K562 (cell line): ENCODE results near the gene DIS3L2. TPM values are rescaled to one million over a fixed set of nuclear protein-coding genes. Genes with fewer than 3 reads are reported as not detected.

Source experiments
- ATAC-seq: fragments of 200-7000 bp; cut with Tn5 transposase; 3 replicates; pipeline ENCODE4 v1.9.1; 2020; ENCODE audit warnings: moderate library complexity
- BruUV-seq: library from RNA; stranded (reverse); fragments of 400-500 nt; replicated peaks from 2 replicates; lab custom pipeline; 2021; lab: Mats Ljungman, UMichigan
- CTCF ChIA-PET: fragments of 300-600 bp; formaldehyde crosslinking; extraction: SDS; loops from one replicate; lab custom pipeline; 2021; ENCODE audit warnings: low intra/inter-chr PET ratio; lab: Yijun Ruan, JAX
- POLR2A ChIA-PET: fragments of 300-600, 350-650 bp; sonication (Branson Sonifier 250); formaldehyde crosslinking; extraction: SDS; loops from one replicate; lab custom pipeline; 2021; ENCODE audit warnings: antibody characterized with exemption, inconsistent platforms; lab: Yijun Ruan, JAX
- DNase-seq, 4 experiments: peaks; one replicate each; pipeline versions ENCODE4 v3.0.0 to v3.0.0-alpha.2; 2011 to 2018; ENCODE audit warnings: low spot score in 3 of 4, mixed read lengths in 3 of 4; ENCODE audit errors: extremely low read depth in 1 of 4
- FAIRE-seq: peaks from 2 replicates; lab custom pipeline; 2011; peaks lifted over from hg19 to GRCh38; lab: Jason Lieb, UNC
- H2AFZ ChIP-seq: 2 replicates; pipeline ENCODE4 v1.6.0; 2011; ENCODE audit warnings: low read depth, low read length, control low read depth, inconsistent platforms
- H3K27ac ChIP-seq: fragments of 200-600 bp; 3 replicates; pipeline ENCODE4 v1.8.0; 2011; ENCODE audit warnings: low read depth, mild to moderate bottlenecking, control low read depth, inconsistent platforms, low read length, moderate library complexity, mixed read lengths; ENCODE audit errors: extremely low read depth
- H3K27me3 ChIP-seq, 2 experiments: fragments of 300-600 bp in 1 of 2; 2 replicates in 1 of 2; 3 replicates in 1 of 2; pipeline versions ENCODE4 v1.6.0 to v1.8.0; 2011; ENCODE audit warnings: inconsistent platforms in 2 of 2, low read length in 2 of 2, mild to moderate bottlenecking in 1 of 2, mixed read lengths in 1 of 2, moderate library complexity in 1 of 2; ENCODE audit not compliant: control insufficient read depth in 2 of 2, insufficient read depth in 2 of 2
- H3K36me3 ChIP-seq: fragments of 300-600 bp; 3 replicates; pipeline ENCODE4 v1.8.0; 2011; ENCODE audit warnings: mild to moderate bottlenecking, low read length, inconsistent platforms; ENCODE audit not compliant: control insufficient read depth, insufficient read depth
- H3K4me1 ChIP-seq, 2 experiments: fragments of 200-600 bp in 1 of 2; replicated peaks in 1 of 2; 2 replicates in 1 of 2; 3 replicates in 1 of 2; pipeline versions ENCODE4 v1.5.1 to v1.8.0; 2011; ENCODE audit warnings: inconsistent platforms in 2 of 2, low read length in 2 of 2, mild to moderate bottlenecking in 1 of 2, mixed read lengths in 1 of 2, moderate library complexity in 1 of 2; ENCODE audit not compliant: control insufficient read depth in 2 of 2, insufficient read depth in 2 of 2
- H3K4me2 ChIP-seq: 2 replicates; pipeline ENCODE4 v1.6.1; 2011; ENCODE audit warnings: low read length, control low read depth, inconsistent platforms, mixed read lengths; ENCODE audit not compliant: insufficient read depth
- H3K4me3 ChIP-seq: fragments of 200-600 bp; sonication (generic), shearing (Covaris generic); 2 replicates; pipeline ENCODE4 v1.5.1; 2016; ENCODE audit warnings: control low read depth, inconsistent platforms
- H3K79me2 ChIP-seq: fragments of 200-600 bp; 3 replicates; pipeline ENCODE4 v1.8.0; 2011; ENCODE audit warnings: low read length, inconsistent platforms; ENCODE audit not compliant: control insufficient read depth, insufficient read depth
- H3K9ac ChIP-seq, 2 experiments: 2 replicates each; pipeline versions ENCODE4 v1.6.0 to v1.6.1; 2011; ENCODE audit warnings: low read depth in 2 of 2, low read length in 2 of 2, control low read depth in 1 of 2, inconsistent platforms in 1 of 2, mild to moderate bottlenecking in 1 of 2, mixed read lengths in 1 of 2; ENCODE audit not compliant: insufficient read depth in 1 of 2
- H3K9me1 ChIP-seq: one replicate; pipeline ENCODE4 v1.6.0; 2011; ENCODE audit warnings: inconsistent platforms, mild to moderate bottlenecking, low read length, moderate library complexity; ENCODE audit not compliant: control insufficient read depth, insufficient read depth
- H3K9me3 ChIP-seq: replicated peaks from 2 replicates; pipeline ENCODE4 v1.5.1; 2011; ENCODE audit warnings: low read depth, low read length, inconsistent platforms; ENCODE audit not compliant: control insufficient read depth, insufficient read depth
- H4K20me1 ChIP-seq: replicated peaks from 2 replicates; pipeline ENCODE4 v1.6.1; 2011; ENCODE audit warnings: low read length, inconsistent platforms, mixed read lengths; ENCODE audit not compliant: control insufficient read depth, insufficient read depth
- CEBPZ ChIP-seq: fragments of 150-350 bp; IDR thresholded peaks from 2 replicates; pipeline ENCODE4 v1.6.1; 2014; ENCODE audit warnings: low read depth, mild to moderate bottlenecking, low read length, borderline replicate concordance
- CTCF ChIP-seq, 3 experiments: IDR thresholded peaks in 2 of 3; conservative IDR thresholded peaks in 1 of 3; 2 replicates each; pipeline ENCODE4 v1.5.1; 2011 to 2012; ENCODE audit warnings: low read length in 3 of 3, mild to moderate bottlenecking in 3 of 3, control low read depth in 2 of 3, improper control_type of control experiment in 1 of 3, inconsistent platforms in 1 of 3, low read depth in 1 of 3, mixed read lengths in 1 of 3, moderate library complexity in 1 of 3; ENCODE audit not compliant: insufficient read depth in 2 of 3
- ETV1 ChIP-seq: fragments of 450-650 bp; conservative IDR thresholded peaks from 2 replicates; pipeline ENCODE4 v1.6.1; 2016; ENCODE audit warnings: missing genetic modification characterization, control low read depth, low read depth, missing compliant biosample characterization
- GABPA ChIP-seq: fragments of 200-800 bp; sonication (Bioruptor generic); conservative IDR thresholded peaks from 2 replicates; pipeline ENCODE4 v1.6.1; 2016; ENCODE audit warnings: low read depth, missing genetic modification characterization, missing compliant biosample characterization
- HES1 ChIP-seq: fragments of 450-650 bp; IDR thresholded peaks from 2 replicates; pipeline ENCODE4 v1.6.1; 2016; ENCODE audit warnings: low read depth, mild to moderate bottlenecking, moderate library complexity
- HMGXB4 ChIP-seq: sonication (generic); formaldehyde crosslinking; IDR thresholded peaks from 2 replicates; pipeline ENCODE4 v1.8.1; 2023; ENCODE audit warnings: mild to moderate bottlenecking, missing genetic modification reagents
- ILF3 ChIP-seq: fragments of 450-650 bp; IDR thresholded peaks from 2 replicates; pipeline ENCODE4 v1.6.1; 2018; ENCODE audit warnings: antibody characterized with exemption, mild to moderate bottlenecking, moderate library complexity, borderline replicate concordance
- KDM2B ChIP-seq: fragments of 250-450 bp; sonication (Bioruptor Pico); IDR thresholded peaks from 2 replicates; pipeline ENCODE4 v1.8.0; 2021; ENCODE audit warnings: mild to moderate bottlenecking, moderate library complexity
- KDM4B ChIP-seq, 2 experiments: fragments of 450-650 bp in 1 of 2; sonication (generic) in 1 of 2; IDR thresholded peaks; 2 replicates each; pipeline ENCODE4 v1.6.1; 2016 to 2017; ENCODE audit warnings: borderline replicate concordance in 2 of 2, antibody characterized with exemption in 1 of 2, low read depth in 1 of 2, mild to moderate bottlenecking in 1 of 2
- MCM2 ChIP-seq: fragments of 450-650 bp; IDR thresholded peaks from 2 replicates; pipeline ENCODE4 v1.6.1; 2017; ENCODE audit warnings: low read depth, mild to moderate bottlenecking
- ZNF449 ChIP-seq: fragments of 250-450 bp; sonication (Bioruptor Pico); IDR thresholded peaks from 2 replicates; pipeline ENCODE4 v1.8.0; 2022; ENCODE audit warnings: moderate library complexity, mild to moderate bottlenecking, inconsistent platforms
- ZNF584 ChIP-seq: fragments of 200-800 bp; sonication (Bioruptor generic); IDR thresholded peaks from 2 replicates; pipeline ENCODE4 v1.6.1; 2016; ENCODE audit warnings: low read depth, mild to moderate bottlenecking, missing genetic modification characterization, missing compliant biosample characterization
- WGBS: fragments of 100-300 bp; shearing (Covaris generic); methylation state at CpG from one replicate; pipeline ENCODE4 v1.1.6; 2016; ENCODE audit warnings: low coverage, mixed read lengths; ENCODE audit not compliant: insufficient coverage; ENCODE audit errors: missing lambda C conversion rate; 5-methylcytosine and 5-hydroxymethylcytosine counted together
- in situ Hi-C: fragments of 300-500 bp; cut with MboI; formaldehyde crosslinking; loops from 4 replicates; pipeline ENCODE4 v1.15.0; 2018; ENCODE audit warnings: inconsistent platforms, mixed read lengths
- intact Hi-C: fragments of 100-400 bp; cut with micrococcal nuclease; formaldehyde crosslinking; loops from 2 replicates; pipeline ENCODE4 v1.14.2; 2022
- polyA plus RNA-seq, 8 experiments: library from polyadenylated mRNA; depleted of rRNA in 4 of 8; stranded (reverse) in 5 of 8; unstranded in 3 of 8; fragments of >200 nt; fragmentation: Nextera tagmentation in 2 of 8; fragmentation: Illumina TruSeq in 1 of 8; extraction: Ambion mirVana in 2 of 8; extraction: Trizol in 1 of 8; gene quantifications; 2 replicates each; pipeline versions ENCODE4 v1.2.1 to v1.2.3, GENCODE V29; 2011 to 2014; ENCODE audit warnings: inconsistent platforms in 1 of 8, missing spikeins in 1 of 8
- total RNA-seq, 7 experiments: library from RNA; depleted of rRNA in 6 of 7; stranded (reverse); fragments of >200 nt in 6 of 7; fragmentation: Illumina TruSeq in 2 of 7; extraction: Trizol in 2 of 7; gene quantifications; 2 replicates each; pipeline versions ENCODE4 v1.2.1 to v1.2.3, GENCODE V29; 2011 to 2021; ENCODE audit warnings: low replicate concordance in 1 of 7

Gene DIS3L2
- total and polyA plus RNA-seq, 9 of the 15 experiments (the other 6 are each of a cell fraction or from before 2014, with no cell fraction given): 1.5 to 19.2 (median 11.2) TPM

- H3K27me3 ChIP-seq: no peaks in the 10 kb centered on the region
- CTCF ChIA-PET: no interaction called here
- no peaks in the 10 kb centered on the region for H3K36me3 ChIP-seq
- in situ Hi-C loops: no loop called here
- no peaks in the 10 kb centered on the region for H3K79me2 ChIP-seq
- H3K9me3 ChIP-seq: no peaks in the 10 kb centered on the region
- intact Hi-C loops: no loop called here
- no peaks in the 10 kb centered on the region for H3K9me1 ChIP-seq
- H2AFZ ChIP-seq: no peak overlapping the region
- no peak overlapping the region for H3K9ac ChIP-seq
- no peak overlapping the region for H3K4me3 ChIP-seq
- H3K27ac ChIP-seq: no peak overlapping the region
- H4K20me1 ChIP-seq: no peaks in the 10 kb centered on the region; the same call in 1 of the 2 replicates
- no peak for DNase-seq
- 58% methylated on average over 5 of the region's 5 CpGs for WGBS
- no peaks in the 10 kb centered on the region; a peak in 1 of 5 replicates for H3K4me1 ChIP-seq
- no peak overlapping the region for H3K4me2 ChIP-seq
- no peak for FAIRE-seq
- ATAC-seq: no peak
- BruUV-seq: no TSS peak
- POLR2A ChIA-PET: no interaction called here
- TF ChIP-seq ILF3 (no peak), CEBPZ (no peak), ZNF449 (no peak), GABPA (no peak), KDM4B (IDR thresholded peaks at IDR 0.05; ENCODE audit: borderline replicate concordance in 2 of 2, low read depth in 1 of 2) (no peak), HES1 (no peak), ZNF584 (no peak), ETV1 (tag) (no peak), MCM2 (no peak), CTCF (IDR thresholded peaks at IDR 0.05 in 2 of 3, conservative IDR thresholded peaks at IDR 0.05 in 1 of 3; ENCODE audit: insufficient read depth in 2 of 3, low read depth in 1 of 3, low read length in 3 of 3) (no peak), HMGXB4 (no peak), KDM2B (no peak)
These were observed 242.4 kb downstream of the DIS3L2 start for GRCh38 chr2:232203936-232204335.
